ENCODE results near the gene WNT11.

DNA sequence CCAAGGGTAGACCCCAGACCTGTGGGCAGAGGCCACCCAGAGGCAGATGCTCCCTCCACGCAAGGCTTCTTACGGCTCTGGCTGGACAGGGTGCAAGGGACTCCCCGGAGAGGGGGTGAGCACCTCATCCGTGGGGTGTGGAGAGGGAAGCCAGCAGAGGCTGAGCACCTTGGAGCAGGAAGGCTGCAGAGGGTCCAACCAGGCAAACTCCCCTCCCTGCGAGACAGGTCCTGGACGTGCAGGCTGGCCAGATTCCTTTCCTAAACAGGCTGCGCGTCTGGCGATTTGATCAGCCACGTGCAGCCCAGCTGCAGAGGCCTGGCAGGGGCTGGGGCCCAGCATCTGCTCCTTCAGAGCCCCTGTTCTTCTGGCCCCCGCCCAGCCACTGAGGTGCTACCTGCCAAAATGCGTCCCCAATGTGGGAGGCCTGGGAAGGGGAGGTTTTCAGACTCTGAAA, 49.3 kb downstream of the WNT11 start:
- TF ChIP-seq, protein P1, sequence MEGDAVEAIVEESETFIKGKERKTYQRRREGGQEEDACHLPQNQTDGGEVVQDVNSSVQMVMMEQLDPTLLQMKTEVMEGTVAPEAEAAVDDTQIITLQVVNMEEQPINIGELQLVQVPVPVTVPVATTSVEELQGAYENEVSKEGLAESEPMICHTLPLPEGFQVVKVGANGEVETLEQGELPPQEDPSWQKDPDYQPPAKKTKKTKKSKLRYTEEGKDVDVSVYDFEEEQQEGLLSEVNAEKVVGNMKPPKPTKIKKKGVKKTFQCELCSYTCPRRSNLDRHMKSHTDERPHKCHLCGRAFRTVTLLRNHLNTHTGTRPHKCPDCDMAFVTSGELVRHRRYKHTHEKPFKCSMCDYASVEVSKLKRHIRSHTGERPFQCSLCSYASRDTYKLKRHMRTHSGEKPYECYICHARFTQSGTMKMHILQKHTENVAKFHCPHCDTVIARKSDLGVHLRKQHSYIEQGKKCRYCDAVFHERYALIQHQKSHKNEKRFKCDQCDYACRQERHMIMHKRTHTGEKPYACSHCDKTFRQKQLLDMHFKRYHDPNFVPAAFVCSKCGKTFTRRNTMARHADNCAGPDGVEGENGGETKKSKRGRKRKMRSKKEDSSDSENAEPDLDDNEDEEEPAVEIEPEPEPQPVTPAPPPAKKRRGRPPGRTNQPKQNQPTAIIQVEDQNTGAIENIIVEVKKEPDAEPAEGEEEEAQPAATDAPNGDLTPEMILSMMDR (conservative IDR thresholded peaks at IDR 0.05): no peak
- TF ChIP-seq EZH2 (IDR thresholded peaks at IDR 0.05; ENCODE audit: low read depth): no peak

Measured in PC-9 (cell line).